Mucosa of descending colon (tissue), 3 donors: ENCODE measurements around the gene IL15RA. TPM values are rescaled to one million over a fixed set of nuclear protein-coding genes. Genes with fewer than 3 reads are reported as not detected.

ENCODE experiments used
- ATAC-seq: fragments of 200-7000 bp; cut with Tn5 transposase; one replicate; pipeline ENCODE4 v1.9.1; 2020; ENCODE audit warnings: mild to moderate bottlenecking, moderate library complexity
- DNase-seq, 3 donors: peaks; one replicate each; pipeline ENCODE4 v3.0.0-alpha.2; 2020
- H3K36me3 ChIP-seq: fragments of 200-600 bp; one replicate; pipeline ENCODE4 v1.8.0; 2021; ENCODE audit warnings: low read depth, mild to moderate bottlenecking
- H3K4me1 ChIP-seq: fragments of 200-600 bp; one replicate; pipeline ENCODE4 v1.8.0; 2021; ENCODE audit warnings: low read depth, mild to moderate bottlenecking
- H3K4me3 ChIP-seq: fragments of 200-600 bp; one replicate; pipeline ENCODE4 v1.8.0; 2021; ENCODE audit warnings: mild to moderate bottlenecking
- H3K9me3 ChIP-seq: fragments of 200-600 bp; one replicate; pipeline ENCODE4 v1.8.0; 2021; ENCODE audit warnings: mild to moderate bottlenecking
- intact Hi-C, 2 donors: fragments of 100-400 bp; cut with DNase I in 1 of 2; cut with micrococcal nuclease in 1 of 2; formaldehyde crosslinking; loops; one replicate each; pipeline versions ENCODE4 v1.11.0 to v1.11.1; 2022; cut with DNase I, micrococcal nuclease
- total RNA-seq, 3 donors: library from RNA; stranded (reverse); fragmentation: NEBNext Ultra II Directional in 2 of 3; extraction: Animal tissue kit (Norgen Biotek cat#: 25700) in 2 of 3; gene quantifications; one replicate each; pipeline versions ENCODE4 v1.2.1 to v1.2.4, GENCODE V29; 2021 to 2023
- TF ChIP-seq, protein P1 (sequence below): fragments of 200-600 bp; IDR thresholded peaks from one replicate; pipeline ENCODE4 v1.8.0; 2022; ENCODE audit warnings: antibody characterized with exemption, mild to moderate bottlenecking
- donor health status: DM: no; HTN: no; CAD: no; lungs with moderate emphysema.
- donor health status: DM: no; HTN: no; CAD: no.
- donor health status: DM: no; HTN: yes; CAD: no.

IL15RA gene
- total RNA-seq, 3 donors from 2014 or later = 19.4 to 26.6 (median 20.6) TPM

DNA sequence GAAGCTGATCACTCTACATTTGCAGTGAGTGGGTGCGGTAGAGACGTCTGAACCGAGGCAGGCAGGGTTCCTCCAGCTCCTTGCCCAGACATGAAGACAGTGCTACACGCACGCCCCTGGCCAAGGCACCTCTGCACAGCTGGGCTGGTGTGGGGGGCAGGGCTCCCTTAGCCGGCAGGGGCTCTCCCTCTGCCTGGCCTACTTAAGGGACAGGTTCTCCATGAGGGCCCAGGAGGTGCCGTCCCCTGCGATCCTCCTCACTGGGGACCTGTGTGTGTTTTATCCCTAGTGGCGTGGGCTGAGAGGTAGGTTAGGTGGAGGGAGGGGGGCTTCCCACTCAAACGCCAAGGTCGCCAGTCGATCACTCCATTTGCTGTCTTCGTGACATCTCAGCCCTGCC, 35.3 kb downstream of the IL15RA start:
- TF ChIP-seq, protein P1, sequence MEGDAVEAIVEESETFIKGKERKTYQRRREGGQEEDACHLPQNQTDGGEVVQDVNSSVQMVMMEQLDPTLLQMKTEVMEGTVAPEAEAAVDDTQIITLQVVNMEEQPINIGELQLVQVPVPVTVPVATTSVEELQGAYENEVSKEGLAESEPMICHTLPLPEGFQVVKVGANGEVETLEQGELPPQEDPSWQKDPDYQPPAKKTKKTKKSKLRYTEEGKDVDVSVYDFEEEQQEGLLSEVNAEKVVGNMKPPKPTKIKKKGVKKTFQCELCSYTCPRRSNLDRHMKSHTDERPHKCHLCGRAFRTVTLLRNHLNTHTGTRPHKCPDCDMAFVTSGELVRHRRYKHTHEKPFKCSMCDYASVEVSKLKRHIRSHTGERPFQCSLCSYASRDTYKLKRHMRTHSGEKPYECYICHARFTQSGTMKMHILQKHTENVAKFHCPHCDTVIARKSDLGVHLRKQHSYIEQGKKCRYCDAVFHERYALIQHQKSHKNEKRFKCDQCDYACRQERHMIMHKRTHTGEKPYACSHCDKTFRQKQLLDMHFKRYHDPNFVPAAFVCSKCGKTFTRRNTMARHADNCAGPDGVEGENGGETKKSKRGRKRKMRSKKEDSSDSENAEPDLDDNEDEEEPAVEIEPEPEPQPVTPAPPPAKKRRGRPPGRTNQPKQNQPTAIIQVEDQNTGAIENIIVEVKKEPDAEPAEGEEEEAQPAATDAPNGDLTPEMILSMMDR = no peak
- peaks cover 5% of the 10 kb centered on the region for H3K36me3 ChIP-seq
- no peak overlapping the region for H3K4me3 ChIP-seq
- no peak for ATAC-seq
- intact Hi-C loops = no loop called here
- H3K4me1 ChIP-seq = peaks cover 17% of the 10 kb centered on the region
- no peaks in the 10 kb centered on the region for H3K9me3 ChIP-seq
- DNase-seq = no peak

DNA sequence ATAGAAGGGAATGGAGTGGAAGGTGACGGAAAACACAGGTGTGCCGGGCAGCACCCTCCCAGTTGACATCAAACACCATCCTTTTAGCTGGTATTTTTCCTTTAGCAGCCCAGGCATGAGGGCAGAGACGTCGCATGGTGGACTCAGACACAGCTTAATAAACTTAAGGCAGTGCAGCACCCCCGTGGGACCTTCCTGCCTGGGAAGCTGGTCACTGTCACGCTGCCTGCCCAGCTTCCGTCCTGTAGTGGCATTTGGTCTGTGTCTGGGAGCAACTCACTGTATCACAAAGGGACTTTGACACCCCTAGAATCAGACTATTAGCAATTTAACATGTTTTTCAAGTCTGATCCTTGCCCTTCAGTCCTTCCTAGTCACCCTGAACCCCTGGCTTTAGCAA, 35.8 kb downstream of the IL15RA start:
- Histone ChIP-seq H3K4me3 (no peak overlapping the region), H3K4me1 (peaks cover 17% of the 10 kb centered on the region), H3K9me3 (no peaks in the 10 kb centered on the region), H3K36me3 (peaks cover 8% of the 10 kb centered on the region)
- ATAC-seq (no peak), DNase-seq (no peak)
- TF ChIP-seq, protein P1 = no peak
- intact Hi-C loops = no loop called here

DNA sequence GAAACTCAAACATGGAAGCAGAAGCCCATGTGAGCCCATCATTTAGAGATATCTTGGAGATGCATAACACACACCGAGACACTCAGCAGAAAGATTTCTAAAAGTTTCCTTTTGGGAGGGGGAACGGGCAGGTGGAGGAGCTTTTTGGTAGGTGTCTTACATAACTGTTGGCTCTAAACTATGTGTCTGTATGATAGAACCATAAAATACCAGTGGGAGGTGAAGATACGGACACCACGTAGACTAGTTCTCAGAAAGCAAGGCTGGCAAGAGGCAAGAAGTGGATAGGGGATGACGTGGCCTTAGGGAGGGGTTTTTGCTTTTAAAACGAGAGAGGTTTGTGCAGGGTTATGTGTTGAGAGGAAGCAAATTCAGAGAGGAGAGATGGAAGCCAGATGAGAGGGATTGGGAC, 36.5 kb downstream of the IL15RA start:
- ATAC-seq (no peak), DNase-seq (no peak)
- intact Hi-C loops = no loop called here
- TF ChIP-seq, protein P1 = no peak
- no peak overlapping the region for H3K4me3 ChIP-seq
- H3K9me3 ChIP-seq = no peaks in the 10 kb centered on the region
- peaks cover 12% of the 10 kb centered on the region for H3K36me3 ChIP-seq
- peaks cover 17% of the 10 kb centered on the region for H3K4me1 ChIP-seq

DNA sequence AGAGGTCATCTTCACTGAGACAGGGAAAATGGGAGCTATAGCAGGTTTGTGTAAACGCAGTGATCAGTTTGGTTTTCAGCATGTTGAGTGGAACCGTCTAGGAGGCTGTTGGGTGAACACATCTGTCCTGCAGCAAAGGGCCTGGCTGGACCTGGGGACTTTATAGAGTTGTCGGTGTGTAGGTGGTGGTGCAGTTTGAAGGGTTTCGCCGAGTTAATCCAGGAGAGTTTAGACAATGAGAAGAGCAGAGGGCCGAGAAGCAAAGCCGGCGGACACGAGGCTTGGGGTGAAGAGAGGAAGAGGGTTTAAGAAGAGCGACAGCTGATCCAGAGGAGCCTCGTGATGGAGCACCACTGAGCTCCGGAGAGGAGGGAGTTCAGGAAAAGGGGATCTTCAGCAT, 39.1 kb downstream of the IL15RA start:
- Histone ChIP-seq H3K4me1 (no peaks in the 10 kb centered on the region), H3K4me3 (no peak overlapping the region), H3K9me3 (no peaks in the 10 kb centered on the region), H3K36me3 (peaks cover 12% of the 10 kb centered on the region)
- DNase-seq (no peak), ATAC-seq (no peak)
- intact Hi-C loops = no loop called here
- TF ChIP-seq, protein P1 = no peak

DNA sequence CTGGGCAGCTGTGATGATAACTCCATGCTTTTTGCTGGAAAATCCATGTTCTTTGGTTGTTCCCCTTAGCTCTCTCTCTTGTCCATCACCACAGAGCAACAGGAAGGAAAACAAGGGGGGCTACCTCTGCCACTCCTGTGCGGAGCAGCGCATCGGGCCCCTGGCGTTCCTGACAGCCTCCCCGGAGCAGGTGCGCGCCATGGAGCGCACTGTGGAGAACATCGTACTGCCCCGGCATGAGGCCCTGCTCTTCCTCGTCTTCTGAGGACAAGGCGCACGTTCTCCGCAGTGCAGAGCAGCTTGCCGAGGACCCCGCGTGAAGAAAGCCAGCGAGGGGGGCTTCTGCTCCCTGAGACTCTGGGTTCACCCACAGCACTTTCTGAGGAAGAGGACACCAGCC, 40.3 kb downstream of the IL15RA start:
- H3K36me3 ChIP-seq = peaks cover 12% of the 10 kb centered on the region
- no peak for ATAC-seq
- TF ChIP-seq, protein P1 = no peak

DNA sequence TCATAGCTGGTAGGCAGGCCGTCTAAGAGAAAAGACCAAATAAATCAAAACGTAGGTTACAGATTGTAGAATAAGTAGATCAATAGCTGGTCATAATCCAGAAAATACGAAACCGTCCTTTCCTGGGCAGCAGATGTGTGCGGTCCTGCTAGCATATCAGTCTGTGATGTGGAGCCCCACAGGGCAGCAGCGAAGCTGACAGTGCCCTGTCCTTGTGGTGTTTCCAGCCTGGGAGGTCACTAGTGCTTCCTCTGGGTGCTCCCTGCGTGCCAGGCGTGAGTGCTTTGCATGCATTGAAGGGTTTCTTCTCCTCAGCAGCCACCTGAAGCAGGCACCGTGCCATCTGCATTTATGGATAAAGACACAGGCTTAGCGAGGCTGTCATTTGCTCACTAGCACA, 41.7 kb downstream of the IL15RA start:
- Histone ChIP-seq H3K4me1 (no peaks in the 10 kb centered on the region), H3K4me3 (no peak overlapping the region), H3K9me3 (no peaks in the 10 kb centered on the region), H3K36me3 (peaks cover 12% of the 10 kb centered on the region)
- intact Hi-C loops = no loop called here
- TF ChIP-seq, protein P1 = no peak
- DNase-seq (no peak), ATAC-seq (no peak)

More for the DNA sequence above, 40.3 kb downstream of the IL15RA start:
- intact Hi-C loops = no loop called here
- no peak for DNase-seq
- H3K4me1 ChIP-seq = no peaks in the 10 kb centered on the region
- H3K4me3 ChIP-seq = no peak overlapping the region
- no peaks in the 10 kb centered on the region for H3K9me3 ChIP-seq
